ENCODE results near the gene D2HGDH.
"Not testable (repeated sequence)": the region's sequence is repeated elsewhere in the genome, so short reads cannot be mapped to it uniquely, and the experiment has no call there.

D2HGDH gene

DNA sequence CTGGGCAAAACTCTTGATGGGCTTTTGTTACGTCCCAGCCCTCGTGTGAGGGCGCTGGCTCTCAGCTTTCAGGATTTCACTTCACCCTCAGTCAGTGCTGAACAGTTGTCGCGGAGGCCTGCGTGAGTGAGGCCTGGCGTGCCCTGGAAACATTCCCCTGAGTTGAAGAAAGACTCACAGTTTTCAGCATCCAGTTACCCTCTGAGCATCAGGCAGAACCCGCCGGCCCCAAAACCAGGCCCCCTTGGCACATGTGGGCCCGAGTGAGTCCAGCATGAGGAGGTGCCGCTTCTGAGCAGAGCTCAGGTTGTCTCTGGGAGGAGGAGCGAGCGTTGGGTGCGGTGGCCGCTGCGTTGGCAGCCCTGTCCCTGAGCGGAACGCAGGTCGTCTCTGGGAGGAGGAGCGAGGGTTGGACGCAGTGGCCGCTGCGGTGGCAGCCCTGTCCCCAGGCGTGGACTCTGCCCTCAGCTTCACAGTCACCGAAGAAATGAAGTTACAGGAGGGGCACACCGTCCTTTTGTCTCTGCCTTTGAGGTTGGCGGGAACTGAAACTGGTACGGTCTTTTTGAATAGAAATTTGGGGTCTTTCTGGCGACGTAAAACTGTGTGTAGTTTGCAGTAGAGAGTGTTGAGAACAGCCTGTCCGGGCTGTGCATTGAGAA lies 74.4 kb downstream of the D2HGDH start, which contains the start of gene NEU4:
NEU4 (plus strand) TSS at position 473 of the 662 bp plus-strand sequence. CDS start 5,292 bp downstream, outside the sequence.
- no peak for DNase-seq (ENCODE audit: low read depth)

DNA sequence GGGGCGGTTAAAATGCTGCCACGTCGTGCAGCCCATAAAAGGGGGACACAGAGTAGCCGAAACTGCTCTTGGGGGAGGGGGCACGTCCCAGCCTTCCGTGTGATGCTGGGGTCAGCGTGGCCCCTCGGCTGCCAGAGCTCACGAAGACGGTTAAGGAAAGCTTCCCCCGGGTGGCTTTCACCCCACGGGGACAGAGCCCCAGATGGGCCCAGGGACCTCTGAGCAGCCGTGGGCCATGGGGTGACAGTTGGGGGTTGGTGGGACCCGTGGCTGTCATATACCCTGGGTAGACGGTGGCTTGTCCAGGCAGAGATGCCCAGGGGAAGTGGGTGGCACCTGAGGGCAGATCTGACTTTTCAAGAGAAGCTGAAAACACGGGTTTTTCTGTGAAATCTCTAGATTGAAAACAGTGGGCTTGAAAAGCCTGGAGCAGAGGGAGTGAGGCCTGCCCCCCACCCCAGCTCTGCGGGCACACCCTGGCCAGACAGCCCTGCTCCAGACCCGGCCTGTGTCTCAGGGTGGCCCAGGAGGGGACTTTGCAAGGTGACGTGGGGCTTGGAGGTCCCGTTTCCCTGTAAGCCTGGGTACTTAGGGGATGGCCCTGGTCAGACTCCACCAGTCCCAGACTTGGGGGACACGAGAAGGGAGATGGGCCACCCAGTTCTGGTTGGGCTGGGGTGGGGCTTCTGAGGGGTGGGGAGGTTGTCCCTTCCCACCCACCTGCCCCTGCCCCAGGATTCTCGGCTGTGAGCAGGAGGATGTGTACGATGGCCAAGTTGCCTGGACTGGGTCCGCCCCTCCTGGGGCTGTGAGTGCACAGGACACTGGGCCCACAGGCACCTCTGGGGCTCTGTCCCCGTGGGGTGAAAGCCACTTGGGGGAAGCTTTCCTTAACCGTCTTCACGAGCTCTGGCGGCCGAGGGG lies 75.2 kb downstream of the D2HGDH start:
- no peak for DNase-seq (ENCODE audit: low read depth)

DNA sequence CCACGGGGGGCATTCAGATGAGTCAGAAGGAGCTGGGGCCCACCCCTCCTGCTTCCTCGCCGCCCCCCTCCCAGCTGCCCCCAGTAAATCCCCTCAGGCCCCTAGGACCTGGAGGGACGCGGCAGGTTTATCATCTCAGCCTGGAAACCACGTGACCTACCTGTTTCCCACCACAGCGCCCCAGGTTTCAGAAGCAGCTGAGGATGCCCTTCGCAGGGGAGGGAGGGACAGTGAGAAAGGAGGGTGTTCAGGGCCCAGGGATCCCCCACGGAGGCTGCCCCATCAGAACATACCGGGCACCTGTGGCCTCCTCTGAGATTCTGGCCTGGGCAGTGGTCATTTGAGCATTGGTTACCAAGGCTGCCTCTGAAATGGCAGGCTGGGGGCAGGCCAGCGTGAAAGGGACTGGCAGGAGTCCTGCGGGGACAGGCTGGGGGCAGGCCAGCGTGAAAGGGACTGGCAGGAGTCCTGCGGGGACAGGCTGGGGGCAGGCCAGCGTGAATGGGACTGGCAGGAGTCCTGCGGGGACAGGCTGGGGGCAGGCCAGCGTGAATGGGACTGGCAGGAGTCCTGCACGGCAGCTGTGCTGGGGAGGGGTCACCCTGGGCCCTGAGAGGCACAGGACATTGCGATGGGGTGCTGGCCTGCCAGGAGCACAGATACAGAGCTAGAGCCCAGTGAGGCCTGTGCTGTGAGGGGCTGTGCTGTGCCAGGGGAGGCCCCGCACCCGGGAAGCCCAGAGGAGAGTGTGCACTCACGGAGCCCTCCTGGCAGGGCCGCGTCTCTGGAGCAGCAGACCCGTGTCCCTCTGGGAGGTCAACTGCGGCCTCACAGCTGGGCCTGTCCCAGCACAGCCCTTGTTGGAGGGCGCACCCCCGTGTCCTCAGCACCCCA lies 76.1 kb downstream of the D2HGDH start:
- DNase-seq (ENCODE audit: low read depth) = no peak

DNA sequence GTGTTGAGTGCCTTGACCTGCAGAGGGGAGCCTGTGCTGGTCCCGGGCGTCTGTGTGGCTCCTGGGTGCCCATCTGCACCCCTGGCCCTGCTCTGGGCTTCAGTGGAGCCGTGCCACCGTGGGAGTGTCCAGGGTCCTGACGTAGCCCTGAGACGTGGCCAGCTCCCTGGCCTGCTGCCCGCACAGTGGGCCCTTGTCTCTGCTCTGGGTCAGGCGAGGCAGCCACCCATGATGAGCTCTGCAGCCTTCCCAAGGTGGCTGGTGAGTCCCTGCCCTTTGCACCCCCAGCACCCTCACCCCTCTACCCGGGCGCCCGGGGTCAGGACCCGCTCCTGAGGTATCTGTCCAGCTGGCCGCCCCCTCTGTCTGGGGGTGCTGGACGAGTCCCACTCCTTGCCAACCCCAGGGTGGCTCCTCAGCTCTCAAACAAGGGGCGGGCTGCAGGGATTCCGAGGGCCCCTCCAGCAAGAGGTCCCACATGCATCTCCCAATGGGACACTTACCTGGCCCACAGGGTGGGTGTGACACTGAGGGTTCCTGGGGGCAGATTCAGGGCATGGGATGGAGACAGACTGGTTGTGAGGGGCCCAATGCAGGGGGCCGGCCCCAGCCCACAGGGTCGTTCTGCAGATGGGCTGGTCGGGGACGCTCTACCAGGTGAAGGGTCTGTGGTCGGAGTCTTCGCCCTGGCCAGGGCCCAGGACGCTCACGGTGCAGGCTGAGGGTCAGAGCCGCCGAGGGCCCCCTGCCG lies 76.9 kb downstream of the D2HGDH start:
- no peak for DNase-seq (ENCODE audit: low read depth)

DNA sequence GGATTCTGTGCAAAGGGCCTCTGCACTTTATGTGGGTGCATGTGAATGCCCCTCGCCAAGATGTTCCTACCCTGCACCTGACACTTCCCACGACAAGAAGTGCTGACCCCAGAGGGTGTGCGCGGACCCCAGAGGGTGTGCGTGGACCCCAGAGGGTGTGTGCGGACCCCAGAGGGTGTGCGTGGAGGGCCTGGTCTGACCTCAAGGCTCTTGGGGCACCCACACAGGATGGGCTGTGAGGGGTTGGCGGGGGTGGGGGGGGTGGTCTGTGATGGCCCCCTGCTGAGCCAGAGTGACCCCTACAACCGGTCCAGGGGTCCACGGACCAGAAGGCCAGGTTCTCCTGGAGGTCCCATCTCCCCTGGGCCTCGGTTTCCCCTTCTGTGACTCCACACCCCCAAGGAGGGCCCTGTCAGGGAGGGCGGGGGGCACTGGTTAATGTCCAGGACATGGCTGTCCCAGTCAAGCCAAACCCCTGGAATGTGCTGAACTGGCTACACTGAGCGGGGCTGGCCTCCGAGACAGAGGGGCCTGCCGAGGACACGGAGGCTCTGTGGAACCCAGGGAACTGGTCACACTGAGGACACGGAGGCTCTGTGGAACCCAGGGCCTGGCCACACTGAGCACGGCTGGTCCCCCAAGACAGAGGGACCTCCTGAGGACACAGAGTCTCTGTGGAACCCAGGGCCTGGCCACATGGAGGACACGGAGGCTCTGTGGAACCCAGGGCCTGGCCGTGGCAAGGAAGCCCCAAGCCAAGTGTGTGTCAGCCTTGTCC lies 77.7 kb downstream of the D2HGDH start:
- DNase-seq (ENCODE audit: low read depth) = no peak

DNA sequence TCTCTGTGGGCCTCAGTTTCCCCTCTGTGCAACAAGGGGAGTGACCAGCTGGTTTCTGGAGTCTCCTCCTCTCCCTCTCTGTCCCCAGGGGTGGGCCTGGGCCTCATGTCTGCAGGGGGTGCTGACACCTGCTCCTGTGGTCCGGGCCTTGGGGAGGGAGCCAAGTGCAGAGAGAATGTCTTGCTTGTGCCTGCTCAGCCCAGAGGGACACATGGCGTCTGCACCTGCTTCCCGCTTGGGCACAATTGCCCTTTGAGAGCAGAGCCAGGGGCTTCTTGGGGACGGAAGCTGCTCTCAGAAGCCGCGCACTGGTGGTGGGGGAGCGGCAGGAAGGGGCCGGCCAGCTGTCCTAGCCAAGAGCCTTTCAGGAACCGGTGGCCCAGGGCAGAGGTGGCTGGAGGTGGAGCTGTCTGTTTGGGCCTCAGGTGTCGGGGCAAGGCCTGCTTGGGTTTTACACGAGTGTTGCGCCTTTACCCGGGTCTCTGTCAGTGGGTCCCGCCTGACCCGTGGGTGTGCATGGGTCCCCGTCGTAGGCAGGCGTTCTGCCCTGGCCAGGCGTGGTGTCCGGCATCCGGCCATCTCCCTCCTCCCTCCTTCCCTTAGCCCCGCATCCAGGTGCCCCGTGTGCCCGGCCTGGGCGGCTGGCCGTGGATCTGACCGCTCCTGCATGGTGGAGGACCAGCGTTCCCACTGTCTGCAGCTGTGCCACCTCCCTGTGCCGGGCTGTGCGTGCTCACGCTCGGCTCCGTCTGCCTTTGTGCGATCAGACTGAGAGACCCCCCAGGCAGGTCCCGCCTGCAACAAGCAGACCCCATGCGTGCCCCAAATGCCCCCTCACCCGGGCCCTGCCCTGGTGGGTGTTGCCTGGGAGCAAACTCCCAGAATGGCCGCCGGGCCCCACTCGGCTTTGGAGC lies 78.6 kb downstream of the D2HGDH start:
- no peak for DNase-seq (ENCODE audit: low read depth)

DNA sequence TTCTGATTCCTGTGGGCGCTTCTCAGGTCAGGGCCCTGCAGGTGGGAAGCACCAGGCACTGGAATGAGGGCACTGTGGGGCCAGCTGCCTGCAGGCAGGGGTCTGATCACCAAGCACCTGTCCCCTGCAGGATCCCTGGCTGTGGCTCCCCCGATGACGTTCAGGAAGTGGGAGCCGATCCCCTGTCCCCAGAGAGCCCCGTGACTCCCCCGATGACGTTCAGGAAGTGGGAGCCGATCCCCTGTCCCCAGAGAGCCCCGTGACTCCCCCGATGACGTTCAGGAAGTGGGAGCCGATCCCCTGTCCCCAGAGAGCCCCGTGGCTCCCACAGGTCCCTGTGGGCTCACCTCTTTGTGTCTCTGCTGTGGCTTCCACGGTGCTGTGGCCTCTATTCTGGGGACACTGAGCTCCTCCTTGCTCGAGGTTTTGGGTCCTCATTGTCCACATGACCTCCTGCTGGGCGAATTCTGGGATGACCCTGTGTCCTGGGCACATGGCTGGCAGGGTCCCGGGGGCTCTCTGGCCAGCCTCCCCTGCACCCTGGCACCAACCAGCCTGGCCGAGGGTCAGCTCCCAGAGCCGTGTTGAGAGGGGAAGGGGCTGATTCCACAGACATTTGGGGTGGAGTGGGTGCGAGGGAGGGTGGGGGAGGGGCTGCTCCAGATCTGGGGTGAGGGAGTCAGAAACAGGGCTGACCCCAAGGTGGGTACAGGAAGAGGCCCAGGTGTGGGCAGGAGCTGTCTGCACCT lies 79.4 kb downstream of the D2HGDH start:
- DNase-seq (ENCODE audit: low read depth) = no peak

DNA sequence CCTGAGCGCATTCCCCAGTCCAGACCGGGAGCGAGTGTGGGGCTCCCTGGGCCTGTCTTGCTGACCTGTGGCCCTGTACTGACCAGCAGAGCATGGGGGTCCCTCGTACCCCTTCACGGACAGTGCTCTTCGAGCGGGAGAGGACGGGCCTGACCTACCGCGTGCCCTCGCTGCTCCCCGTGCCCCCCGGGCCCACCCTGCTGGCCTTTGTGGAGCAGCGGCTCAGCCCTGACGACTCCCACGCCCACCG lies 79.9 kb downstream of the D2HGDH start:
- no peak for DNase-seq (ENCODE audit: low read depth)

DNA sequence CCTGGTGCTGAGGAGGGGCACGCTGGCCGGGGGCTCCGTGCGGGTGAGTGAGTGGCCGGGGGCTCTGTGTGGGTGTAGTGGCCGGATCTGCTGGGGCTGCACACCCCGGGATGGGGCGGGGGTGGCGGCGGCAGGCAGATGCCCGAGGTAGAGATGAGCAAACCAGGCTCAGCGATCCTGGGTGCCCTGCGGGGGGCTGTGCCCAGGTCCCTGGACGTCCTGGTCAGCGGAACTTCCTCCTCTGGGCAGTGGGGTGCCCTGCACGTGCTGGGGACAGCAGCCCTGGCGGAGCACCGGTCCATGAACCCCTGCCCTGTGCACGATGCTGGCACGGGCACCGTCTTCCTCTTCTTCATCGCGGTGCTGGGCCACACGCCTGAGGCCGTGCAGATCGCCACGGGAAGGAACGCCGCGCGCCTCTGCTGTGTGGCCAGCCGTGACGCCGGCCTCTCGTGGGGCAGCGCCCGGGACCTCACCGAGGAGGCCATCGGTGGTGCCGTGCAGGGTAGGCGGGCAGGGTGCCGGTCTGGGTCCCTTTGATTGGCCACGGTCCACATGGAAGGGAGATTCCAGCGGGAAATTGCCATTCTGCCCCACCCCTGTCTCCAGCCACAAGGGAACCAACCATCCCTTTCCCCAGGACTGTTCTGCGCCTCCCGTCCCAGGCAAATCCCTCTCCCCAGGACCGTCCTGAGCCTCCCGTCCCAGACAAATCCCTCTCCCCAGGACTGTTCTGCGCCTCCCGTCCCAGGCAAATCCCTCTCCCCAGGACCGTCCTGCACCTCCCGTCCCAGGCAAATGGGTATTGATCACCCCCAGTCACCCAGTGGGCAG lies 80.4 kb downstream of the D2HGDH start:
- no peak for DNase-seq (ENCODE audit: low read depth)

DNA sequence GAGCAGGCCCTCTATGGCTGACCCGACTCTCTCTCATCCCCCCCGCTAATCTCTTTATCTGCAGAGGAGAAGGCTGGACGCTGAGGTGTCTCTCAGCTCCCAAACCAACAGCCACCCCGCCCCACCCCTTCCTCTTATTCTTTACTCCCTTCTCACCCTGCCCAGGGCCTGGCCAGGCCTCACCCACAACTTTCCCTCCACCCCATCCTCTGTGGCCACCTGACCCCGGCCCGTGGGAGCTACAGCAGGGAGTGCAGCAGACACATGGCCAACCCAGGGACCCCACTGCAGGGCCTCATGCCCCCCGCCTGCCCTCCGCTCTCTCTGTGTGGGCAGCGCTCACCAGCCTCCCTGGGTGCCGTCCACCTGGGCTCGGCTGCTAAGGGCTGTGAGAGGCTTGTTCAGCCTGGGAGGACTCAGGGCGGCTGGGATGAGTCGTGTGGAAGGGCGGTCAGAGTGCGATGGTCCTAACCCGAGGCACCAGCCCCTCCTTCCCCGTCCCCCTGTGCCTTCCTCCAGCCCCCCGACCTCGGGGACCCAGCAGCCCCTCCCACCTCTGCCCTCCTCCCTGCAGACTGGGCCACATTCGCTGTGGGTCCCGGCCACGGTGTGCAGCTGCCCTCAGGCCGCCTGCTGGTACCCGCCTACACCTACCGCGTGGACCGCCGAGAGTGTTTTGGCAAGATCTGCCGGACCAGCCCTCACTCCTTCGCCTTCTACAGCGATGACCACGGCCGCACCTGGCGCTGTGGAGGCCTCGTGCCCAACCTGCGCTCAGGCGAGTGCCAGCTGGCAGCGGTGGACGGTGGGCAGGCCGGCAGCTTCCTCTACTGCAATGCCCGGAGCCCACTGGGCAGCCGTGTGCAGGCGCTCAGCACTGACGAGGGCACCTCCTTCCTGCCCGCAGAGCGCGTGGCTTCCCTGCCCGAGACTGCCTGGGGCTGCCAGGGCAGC lies 81.3 kb downstream of the D2HGDH start:
- no peak for DNase-seq (ENCODE audit: low read depth)

DNA sequence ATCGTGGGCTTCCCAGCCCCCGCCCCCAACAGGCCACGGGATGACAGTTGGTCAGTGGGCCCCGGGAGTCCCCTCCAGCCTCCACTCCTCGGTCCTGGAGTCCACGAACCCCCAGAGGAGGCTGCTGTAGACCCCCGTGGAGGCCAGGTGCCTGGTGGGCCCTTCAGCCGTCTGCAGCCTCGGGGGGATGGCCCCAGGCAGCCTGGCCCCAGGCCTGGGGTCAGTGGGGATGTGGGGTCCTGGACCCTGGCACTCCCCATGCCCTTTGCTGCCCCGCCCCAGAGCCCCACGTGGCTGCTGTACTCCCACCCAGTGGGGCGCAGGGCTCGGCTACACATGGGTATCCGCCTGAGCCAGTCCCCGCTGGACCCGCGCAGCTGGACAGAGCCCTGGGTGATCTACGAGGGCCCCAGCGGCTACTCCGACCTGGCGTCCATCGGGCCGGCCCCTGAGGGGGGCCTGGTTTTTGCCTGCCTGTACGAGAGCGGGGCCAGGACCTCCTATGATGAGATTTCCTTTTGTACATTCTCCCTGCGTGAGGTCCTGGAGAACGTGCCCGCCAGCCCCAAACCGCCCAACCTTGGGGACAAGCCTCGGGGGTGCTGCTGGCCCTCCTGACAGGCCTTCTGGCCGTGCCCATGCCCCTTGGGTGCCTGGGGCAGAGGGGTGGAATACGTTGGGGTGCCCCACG lies 82.1 kb downstream of the D2HGDH start:
- DNase-seq (ENCODE audit: low read depth) = no peak

DNA sequence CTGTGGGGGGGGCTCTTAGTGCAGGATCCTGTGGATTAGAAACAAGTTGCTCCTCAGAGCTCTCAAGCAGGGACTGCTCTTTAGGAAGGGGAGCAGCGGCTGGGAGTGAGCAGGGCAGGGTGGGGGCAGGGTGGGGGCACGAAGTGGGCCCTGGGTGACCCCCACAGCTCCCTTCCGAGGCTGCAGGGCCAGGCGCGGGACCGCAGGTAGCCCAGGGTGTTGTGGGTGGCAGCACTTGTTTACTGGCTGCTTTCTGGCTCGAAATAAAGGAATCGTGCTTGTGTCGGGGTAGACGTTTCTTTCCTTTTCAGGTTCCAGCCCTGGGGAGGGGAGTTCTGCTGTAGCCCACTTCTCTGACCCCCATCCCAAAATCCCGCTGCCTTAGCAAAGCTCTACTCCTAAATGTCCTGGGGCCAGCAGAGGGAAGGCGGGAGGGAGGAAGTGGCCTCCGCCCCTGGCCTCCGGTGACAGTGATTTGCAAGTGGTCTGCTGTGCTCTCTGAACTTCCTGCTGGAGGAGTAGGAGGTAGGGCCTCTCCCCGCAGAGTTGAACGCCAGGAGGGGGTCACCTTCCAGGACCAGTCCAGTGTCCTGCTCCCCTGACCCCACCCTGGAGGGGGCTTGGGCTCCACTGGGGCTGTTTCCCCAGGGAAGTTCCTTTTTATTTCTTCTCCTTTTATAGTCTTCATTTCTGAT lies 82.8 kb downstream of the D2HGDH start:
- DNase-seq (ENCODE audit: low read depth) = no peak

DNA sequence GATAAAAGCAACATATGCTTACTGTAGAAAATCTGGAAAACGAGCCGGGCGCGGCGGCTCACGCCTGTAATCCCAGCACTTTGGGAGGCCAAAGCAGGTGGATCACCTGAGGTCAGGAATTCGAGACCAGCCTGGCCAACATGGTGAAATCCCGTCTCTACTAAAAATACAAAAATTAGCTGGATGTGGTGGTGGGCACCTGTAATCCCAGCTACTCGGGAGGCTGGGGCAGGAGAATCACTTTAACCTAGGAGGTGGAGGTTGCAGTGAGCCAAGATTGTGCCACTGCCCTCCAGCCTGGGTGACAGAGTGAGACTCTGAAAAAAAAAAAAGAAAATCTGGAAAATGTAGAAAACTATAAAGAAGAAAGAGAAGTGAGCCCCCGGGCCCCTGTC lies 83.4 kb downstream of the D2HGDH start:
- not testable (repeated sequence) for DNase-seq (ENCODE audit: low read depth)
